ENCODE results near the gene POLH. TPM values are rescaled to one million over a fixed set of nuclear protein-coding genes. Genes with fewer than 3 reads are reported as not detected.

The POLH gene
- total and polyA plus RNA-seq, 9 of the 15 experiments (the other 6 are each of a cell fraction or from before 2014, with no cell fraction given) = 5.8 to 31.6 (median 20.6) TPM

DNA sequence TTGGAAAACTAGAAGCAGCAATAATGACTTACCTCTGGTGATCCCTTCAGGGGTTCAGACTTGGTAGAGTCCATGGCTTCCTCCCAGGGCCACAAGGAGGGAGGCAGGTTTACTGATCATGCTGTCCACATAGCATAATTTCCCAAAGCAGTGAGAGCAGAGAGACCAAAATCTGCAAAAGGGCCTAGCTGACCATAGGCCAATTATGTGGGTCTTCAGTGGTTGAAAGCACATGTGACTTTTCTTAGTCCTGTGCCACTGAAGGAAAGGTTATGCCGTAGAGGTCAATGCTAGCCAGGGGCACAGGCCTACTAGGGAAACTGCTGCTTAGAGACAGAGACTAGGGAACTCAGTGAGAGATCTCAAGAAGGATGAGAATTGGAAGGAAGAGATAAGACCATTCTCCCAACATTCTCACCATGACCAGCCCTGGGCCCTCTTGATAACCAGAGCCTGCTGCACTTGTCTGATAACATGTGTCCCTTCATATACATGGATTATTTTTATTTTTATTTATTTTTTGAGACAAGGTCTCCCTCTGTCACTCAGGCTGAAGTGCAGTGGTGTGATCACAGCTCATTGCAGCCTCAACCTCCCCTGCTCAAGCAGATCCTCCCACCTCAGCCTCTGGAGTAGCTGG, 55.1 kb downstream of the POLH start (continued):
- TF ChIP-seq, protein P1, sequence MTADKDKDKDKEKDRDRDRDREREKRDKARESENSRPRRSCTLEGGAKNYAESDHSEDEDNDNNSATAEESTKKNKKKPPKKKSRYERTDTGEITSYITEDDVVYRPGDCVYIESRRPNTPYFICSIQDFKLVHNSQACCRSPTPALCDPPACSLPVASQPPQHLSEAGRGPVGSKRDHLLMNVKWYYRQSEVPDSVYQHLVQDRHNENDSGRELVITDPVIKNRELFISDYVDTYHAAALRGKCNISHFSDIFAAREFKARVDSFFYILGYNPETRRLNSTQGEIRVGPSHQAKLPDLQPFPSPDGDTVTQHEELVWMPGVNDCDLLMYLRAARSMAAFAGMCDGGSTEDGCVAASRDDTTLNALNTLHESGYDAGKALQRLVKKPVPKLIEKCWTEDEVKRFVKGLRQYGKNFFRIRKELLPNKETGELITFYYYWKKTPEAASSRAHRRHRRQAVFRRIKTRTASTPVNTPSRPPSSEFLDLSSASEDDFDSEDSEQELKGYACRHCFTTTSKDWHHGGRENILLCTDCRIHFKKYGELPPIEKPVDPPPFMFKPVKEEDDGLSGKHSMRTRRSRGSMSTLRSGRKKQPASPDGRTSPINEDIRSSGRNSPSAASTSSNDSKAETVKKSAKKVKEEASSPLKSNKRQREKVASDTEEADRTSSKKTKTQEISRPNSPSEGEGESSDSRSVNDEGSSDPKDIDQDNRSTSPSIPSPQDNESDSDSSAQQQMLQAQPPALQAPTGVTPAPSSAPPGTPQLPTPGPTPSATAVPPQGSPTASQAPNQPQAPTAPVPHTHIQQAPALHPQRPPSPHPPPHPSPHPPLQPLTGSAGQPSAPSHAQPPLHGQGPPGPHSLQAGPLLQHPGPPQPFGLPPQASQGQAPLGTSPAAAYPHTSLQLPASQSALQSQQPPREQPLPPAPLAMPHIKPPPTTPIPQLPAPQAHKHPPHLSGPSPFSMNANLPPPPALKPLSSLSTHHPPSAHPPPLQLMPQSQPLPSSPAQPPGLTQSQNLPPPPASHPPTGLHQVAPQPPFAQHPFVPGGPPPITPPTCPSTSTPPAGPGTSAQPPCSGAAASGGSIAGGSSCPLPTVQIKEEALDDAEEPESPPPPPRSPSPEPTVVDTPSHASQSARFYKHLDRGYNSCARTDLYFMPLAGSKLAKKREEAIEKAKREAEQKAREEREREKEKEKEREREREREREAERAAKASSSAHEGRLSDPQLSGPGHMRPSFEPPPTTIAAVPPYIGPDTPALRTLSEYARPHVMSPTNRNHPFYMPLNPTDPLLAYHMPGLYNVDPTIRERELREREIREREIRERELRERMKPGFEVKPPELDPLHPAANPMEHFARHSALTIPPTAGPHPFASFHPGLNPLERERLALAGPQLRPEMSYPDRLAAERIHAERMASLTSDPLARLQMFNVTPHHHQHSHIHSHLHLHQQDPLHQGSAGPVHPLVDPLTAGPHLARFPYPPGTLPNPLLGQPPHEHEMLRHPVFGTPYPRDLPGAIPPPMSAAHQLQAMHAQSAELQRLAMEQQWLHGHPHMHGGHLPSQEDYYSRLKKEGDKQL (CRISPR knock-in tag; IDR thresholded peaks at IDR 0.05; ENCODE audit: borderline replicate concordance) = peak; percentile 68; the same call in 1 of the 2 replicates
- TF ChIP-seq HMGN3 (IDR thresholded peaks at IDR 0.05; ENCODE audit: borderline replicate concordance, extremely low read depth, insufficient read length, low read depth, low read length) = peak; percentile 97
- TF ChIP-seq, protein P2, sequence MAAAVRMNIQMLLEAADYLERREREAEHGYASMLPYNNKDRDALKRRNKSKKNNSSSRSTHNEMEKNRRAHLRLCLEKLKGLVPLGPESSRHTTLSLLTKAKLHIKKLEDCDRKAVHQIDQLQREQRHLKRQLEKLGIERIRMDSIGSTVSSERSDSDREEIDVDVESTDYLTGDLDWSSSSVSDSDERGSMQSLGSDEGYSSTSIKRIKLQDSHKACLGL (CRISPR knock-in tag; IDR thresholded peaks at IDR 0.05; ENCODE audit: borderline replicate concordance, poor library complexity, severe bottlenecking) = no peak
- TF ChIP-seq, protein P3, sequence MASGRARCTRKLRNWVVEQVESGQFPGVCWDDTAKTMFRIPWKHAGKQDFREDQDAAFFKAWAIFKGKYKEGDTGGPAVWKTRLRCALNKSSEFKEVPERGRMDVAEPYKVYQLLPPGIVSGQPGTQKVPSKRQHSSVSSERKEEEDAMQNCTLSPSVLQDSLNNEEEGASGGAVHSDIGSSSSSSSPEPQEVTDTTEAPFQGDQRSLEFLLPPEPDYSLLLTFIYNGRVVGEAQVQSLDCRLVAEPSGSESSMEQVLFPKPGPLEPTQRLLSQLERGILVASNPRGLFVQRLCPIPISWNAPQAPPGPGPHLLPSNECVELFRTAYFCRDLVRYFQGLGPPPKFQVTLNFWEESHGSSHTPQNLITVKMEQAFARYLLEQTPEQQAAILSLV (tag; IDR thresholded peaks at IDR 0.05) = no peak
- TF ChIP-seq NR4A1 (CRISPR knock-in tag; IDR thresholded peaks at IDR 0.05) = no peak
- TF ChIP-seq NR4A1 (tag; IDR thresholded peaks at IDR 0.05) = peak; percentile 93
- no peak for TF ChIP-seq POLR3G (IDR thresholded peaks at IDR 0.05; ENCODE audit: extremely low read depth, insufficient read length, insufficient replicate concordance)
- TF ChIP-seq, protein P4, sequence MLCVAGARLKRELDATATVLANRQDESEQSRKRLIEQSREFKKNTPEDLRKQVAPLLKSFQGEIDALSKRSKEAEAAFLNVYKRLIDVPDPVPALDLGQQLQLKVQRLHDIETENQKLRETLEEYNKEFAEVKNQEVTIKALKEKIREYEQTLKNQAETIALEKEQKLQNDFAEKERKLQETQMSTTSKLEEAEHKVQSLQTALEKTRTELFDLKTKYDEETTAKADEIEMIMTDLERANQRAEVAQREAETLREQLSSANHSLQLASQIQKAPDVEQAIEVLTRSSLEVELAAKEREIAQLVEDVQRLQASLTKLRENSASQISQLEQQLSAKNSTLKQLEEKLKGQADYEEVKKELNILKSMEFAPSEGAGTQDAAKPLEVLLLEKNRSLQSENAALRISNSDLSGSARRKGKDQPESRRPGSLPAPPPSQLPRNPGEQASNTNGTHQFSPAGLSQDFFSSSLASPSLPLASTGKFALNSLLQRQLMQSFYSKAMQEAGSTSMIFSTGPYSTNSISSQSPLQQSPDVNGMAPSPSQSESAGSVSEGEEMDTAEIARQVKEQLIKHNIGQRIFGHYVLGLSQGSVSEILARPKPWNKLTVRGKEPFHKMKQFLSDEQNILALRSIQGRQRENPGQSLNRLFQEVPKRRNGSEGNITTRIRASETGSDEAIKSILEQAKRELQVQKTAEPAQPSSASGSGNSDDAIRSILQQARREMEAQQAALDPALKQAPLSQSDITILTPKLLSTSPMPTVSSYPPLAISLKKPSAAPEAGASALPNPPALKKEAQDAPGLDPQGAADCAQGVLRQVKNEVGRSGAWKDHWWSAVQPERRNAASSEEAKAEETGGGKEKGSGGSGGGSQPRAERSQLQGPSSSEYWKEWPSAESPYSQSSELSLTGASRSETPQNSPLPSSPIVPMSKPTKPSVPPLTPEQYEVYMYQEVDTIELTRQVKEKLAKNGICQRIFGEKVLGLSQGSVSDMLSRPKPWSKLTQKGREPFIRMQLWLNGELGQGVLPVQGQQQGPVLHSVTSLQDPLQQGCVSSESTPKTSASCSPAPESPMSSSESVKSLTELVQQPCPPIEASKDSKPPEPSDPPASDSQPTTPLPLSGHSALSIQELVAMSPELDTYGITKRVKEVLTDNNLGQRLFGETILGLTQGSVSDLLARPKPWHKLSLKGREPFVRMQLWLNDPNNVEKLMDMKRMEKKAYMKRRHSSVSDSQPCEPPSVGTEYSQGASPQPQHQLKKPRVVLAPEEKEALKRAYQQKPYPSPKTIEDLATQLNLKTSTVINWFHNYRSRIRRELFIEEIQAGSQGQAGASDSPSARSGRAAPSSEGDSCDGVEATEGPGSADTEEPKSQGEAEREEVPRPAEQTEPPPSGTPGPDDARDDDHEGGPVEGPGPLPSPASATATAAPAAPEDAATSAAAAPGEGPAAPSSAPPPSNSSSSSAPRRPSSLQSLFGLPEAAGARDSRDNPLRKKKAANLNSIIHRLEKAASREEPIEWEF (CRISPR knock-in tag; IDR thresholded peaks at IDR 0.05) = no peak
- TF ChIP-seq, protein P5, sequence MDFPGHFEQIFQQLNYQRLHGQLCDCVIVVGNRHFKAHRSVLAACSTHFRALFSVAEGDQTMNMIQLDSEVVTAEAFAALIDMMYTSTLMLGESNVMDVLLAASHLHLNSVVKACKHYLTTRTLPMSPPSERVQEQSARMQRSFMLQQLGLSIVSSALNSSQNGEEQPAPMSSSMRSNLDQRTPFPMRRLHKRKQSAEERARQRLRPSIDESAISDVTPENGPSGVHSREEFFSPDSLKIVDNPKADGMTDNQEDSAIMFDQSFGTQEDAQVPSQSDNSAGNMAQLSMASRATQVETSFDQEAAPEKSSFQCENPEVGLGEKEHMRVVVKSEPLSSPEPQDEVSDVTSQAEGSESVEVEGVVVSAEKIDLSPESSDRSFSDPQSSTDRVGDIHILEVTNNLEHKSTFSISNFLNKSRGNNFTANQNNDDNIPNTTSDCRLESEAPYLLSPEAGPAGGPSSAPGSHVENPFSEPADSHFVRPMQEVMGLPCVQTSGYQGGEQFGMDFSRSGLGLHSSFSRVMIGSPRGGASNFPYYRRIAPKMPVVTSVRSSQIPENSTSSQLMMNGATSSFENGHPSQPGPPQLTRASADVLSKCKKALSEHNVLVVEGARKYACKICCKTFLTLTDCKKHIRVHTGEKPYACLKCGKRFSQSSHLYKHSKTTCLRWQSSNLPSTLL (IDR thresholded peaks at IDR 0.05) = no peak
- TF ChIP-seq ZFP1 (CRISPR knock-in tag; IDR thresholded peaks at IDR 0.05) = no peak; the same call in 1 of the 2 replicates
- TF ChIP-seq JUN (IDR thresholded peaks at IDR 0.05; ENCODE audit: borderline replicate concordance, low read depth, low read length) = no peak
- 0 out of 2 replicates have a peak, but pooled peaks have one; percentile 54 for TF ChIP-seq JUN (CRISPR knock-in tag; IDR thresholded peaks at IDR 0.05; ENCODE audit: borderline replicate concordance)
